NCI-H748 (cell line): ENCODE data around the gene TMCC2.

ENCODE experiments used
- DNase-seq: peaks from one replicate; lab custom pipeline; 2025; ENCODE audit not compliant: unreplicated experiment; lab: John Stamatoyannopoulos, UW

Gene TMCC2

GRCh38 chr1:205227584-205228013 is at the start of gene TMCC2:
TMCC2 (plus strand) TSS chr1:205227946; CDS start chr1:205228565, 619 bp downstream.
- DNase-seq: peak; percentile 94

GRCh38 chr1:205179842-205180241 is 47.9 kb upstream of the TMCC2 start:
- DNase-seq: no peak

- peak; percentile 4 for DNase-seq
Observed at GRCh38 chr1:205180331-205180730, 47.4 kb upstream of the TMCC2 start.

- no peak for DNase-seq
Observed at GRCh38 chr1:205182930-205183329, 44.8 kb upstream of the TMCC2 start.

GRCh38 chr1:205183676-205184335 is 43.9 kb upstream of the TMCC2 start:
- DNase-seq: no peak

GRCh38 chr1:205186191-205186590 is 41.6 kb upstream of the TMCC2 start:
- no peak for DNase-seq

- DNase-seq: no peak
Observed at GRCh38 chr1:205187420-205187819, 40.3 kb upstream of the TMCC2 start.

GRCh38 chr1:205188098-205188497 is 39.6 kb upstream of the TMCC2 start:
- DNase-seq: no peak

- no peak for DNase-seq
Observed at GRCh38 chr1:205188596-205188995, 39.1 kb upstream of the TMCC2 start.

GRCh38 chr1:205189131-205189530 is 38.6 kb upstream of the TMCC2 start:
- DNase-seq: no peak

- DNase-seq: no peak
Observed at GRCh38 chr1:205190845-205191577, 36.7 kb upstream of the TMCC2 start.

GRCh38 chr1:205191622-205192021 is 36.1 kb upstream of the TMCC2 start:
- DNase-seq: no peak

GRCh38 chr1:205192287-205192686 is 35.5 kb upstream of the TMCC2 start:
- DNase-seq: no peak

GRCh38 chr1:205199090-205199930 is 28.4 kb upstream of the TMCC2 start:
- DNase-seq: no peak

GRCh38 chr1:205199931-205200299 is 27.8 kb upstream of the TMCC2 start:
- DNase-seq: no peak

GRCh38 chr1:205204552-205204951 is 23.2 kb upstream of the TMCC2 start:
- DNase-seq: no peak

GRCh38 chr1:205205055-205205454 is 22.7 kb upstream of the TMCC2 start:
- no peak for DNase-seq

GRCh38 chr1:205208811-205209210 is 18.9 kb upstream of the TMCC2 start:
- DNase-seq: no peak

GRCh38 chr1:205210756-205211168 is 17.0 kb upstream of the TMCC2 start:
- peak; percentile 30 for DNase-seq

GRCh38 chr1:205211169-205211838 is 16.4 kb upstream of the TMCC2 start, which contains the start of gene DSTYK:
DSTYK (minus strand) TSS chr1:205211702; CDS start chr1:205211535, 167 bp downstream.
- peak; percentile 89 for DNase-seq
